SK-N-SH treated with all-trans-retinoic acid at 6 μM for 48 hours (cell line): ENCODE measurements around the gene DGKG.

ENCODE experiments used
- ATAC-seq: fragments of 200-7000 bp; cut with Tn5 transposase; 3 replicates; pipeline ENCODE4 v1.9.1; 2020; ENCODE audit warnings: mild to moderate bottlenecking, moderate library complexity
- ARNTL ChIP-seq: fragments of 450-650 bp; formaldehyde crosslinking; IDR thresholded peaks from 2 replicates; pipeline ENCODE4 v1.5.0; 2020; ENCODE audit warnings: low read depth, mild to moderate bottlenecking, moderate library complexity, borderline replicate concordance
- CREB5 ChIP-seq: fragments of 250-450 bp; sonication (Bioruptor Pico); IDR thresholded peaks from 2 replicates; pipeline ENCODE4 v1.5.1; 2020; ENCODE audit warnings: low read depth, mild to moderate bottlenecking, moderate library complexity
- CSDC2 ChIP-seq: fragments of 250-450 bp; sonication (Bioruptor Pico); IDR thresholded peaks from 2 replicates; pipeline ENCODE4 v1.5.0; 2020; ENCODE audit warnings: mild to moderate bottlenecking, moderate library complexity
- CSRNP3 ChIP-seq: fragments of 250-450 bp; sonication (Bioruptor Pico); IDR thresholded peaks from 2 replicates; pipeline ENCODE4 v1.5.1; 2021; ENCODE audit warnings: mild to moderate bottlenecking, moderate library complexity
- ESRRG ChIP-seq: fragments of 250-450 bp; sonication (Bioruptor Pico); IDR thresholded peaks from 2 replicates; pipeline ENCODE4 v1.6.1; 2021; ENCODE audit warnings: mild to moderate bottlenecking
- GLIS3 ChIP-seq: fragments of 250-450 bp; sonication (Bioruptor Pico); IDR thresholded peaks from 2 replicates; pipeline ENCODE4 v1.5.0; 2020; ENCODE audit warnings: mild to moderate bottlenecking, moderate library complexity
- ISL1 ChIP-seq: fragments of 250-450 bp; sonication (Bioruptor Pico); IDR thresholded peaks from 2 replicates; pipeline ENCODE4 v2.1.2; 2022; ENCODE audit warnings: mild to moderate bottlenecking, moderate library complexity
- OSR1 ChIP-seq: fragments of 250-450 bp; sonication (Bioruptor Pico); IDR thresholded peaks from 2 replicates; pipeline ENCODE4 v1.8.0; 2022; ENCODE audit warnings: moderate library complexity, mild to moderate bottlenecking, inconsistent platforms
- PATZ1 ChIP-seq: fragments of 250-450 bp; sonication (Bioruptor Pico); IDR thresholded peaks from 2 replicates; pipeline ENCODE4 v1.8.0; 2020; ENCODE audit warnings: mild to moderate bottlenecking, moderate library complexity, borderline replicate concordance
- POU6F1 ChIP-seq: fragments of 250-450 bp; sonication (Bioruptor Pico); IDR thresholded peaks from 2 replicates; pipeline ENCODE4 v1.8.0; 2021; ENCODE audit warnings: low read depth, mild to moderate bottlenecking, moderate library complexity, borderline replicate concordance
- PPARA ChIP-seq: fragments of 250-450 bp; sonication (Bioruptor Pico); IDR thresholded peaks from 2 replicates; pipeline ENCODE4 v1.5.0; 2020; ENCODE audit warnings: mild to moderate bottlenecking, borderline replicate concordance
- SNAI2 ChIP-seq: fragments of 250-450 bp; sonication (Bioruptor Pico); IDR thresholded peaks from 2 replicates; pipeline ENCODE4 v1.5.0; 2020; ENCODE audit warnings: mild to moderate bottlenecking, moderate library complexity
- TCF4 ChIP-seq: fragments of 250-450 bp; sonication (Bioruptor Pico); IDR thresholded peaks from 2 replicates; pipeline ENCODE4 v1.8.0; 2021; ENCODE audit warnings: mild to moderate bottlenecking, moderate library complexity, borderline replicate concordance
- TOX ChIP-seq: fragments of 250-450 bp; sonication (Bioruptor Pico); IDR thresholded peaks from 2 replicates; pipeline ENCODE4 v1.8.0; 2021; ENCODE audit warnings: mild to moderate bottlenecking, moderate library complexity, borderline replicate concordance
- TSHZ2 ChIP-seq: fragments of 250-450 bp; sonication (Bioruptor Pico); IDR thresholded peaks from 2 replicates; pipeline ENCODE4 v1.5.0; 2020; ENCODE audit warnings: mild to moderate bottlenecking, moderate library complexity
- ZC3H10 ChIP-seq: fragments of 250-450 bp; sonication (Bioruptor Pico); IDR thresholded peaks from 2 replicates; pipeline ENCODE4 v1.5.1; 2021; ENCODE audit warnings: mild to moderate bottlenecking, moderate library complexity
- ZFP3 ChIP-seq: fragments of 250-450 bp; sonication (Bioruptor Pico); IDR thresholded peaks from 2 replicates; pipeline ENCODE4 v1.5.0; 2020; ENCODE audit warnings: mild to moderate bottlenecking, moderate library complexity
- ZFP30 ChIP-seq: fragments of 450-650 bp; formaldehyde crosslinking; IDR thresholded peaks from 2 replicates; pipeline ENCODE4 v1.5.0; 2022; ENCODE audit warnings: mild to moderate bottlenecking, moderate library complexity
- ZNF565 ChIP-seq: fragments of 450-650 bp; formaldehyde crosslinking; conservative IDR thresholded peaks from 2 replicates; pipeline ENCODE4 v1.5.0; 2020; ENCODE audit warnings: low read depth, mild to moderate bottlenecking, moderate library complexity
- ZNF70 ChIP-seq: fragments of 450-650 bp; formaldehyde crosslinking; IDR thresholded peaks from 2 replicates; pipeline ENCODE4 v1.5.0; 2020; ENCODE audit warnings: mild to moderate bottlenecking, moderate library complexity
- ZNF8 ChIP-seq: fragments of 450-650 bp; formaldehyde crosslinking; IDR thresholded peaks from 2 replicates; pipeline ENCODE4 v1.5.0; 2020; ENCODE audit warnings: mild to moderate bottlenecking, moderate library complexity

Gene DGKG

GRCh38 chr3:186247821-186248814, 113.9 kb downstream of the DGKG start:
- TF ChIP-seq PPARA (CRISPR knock-in tag), result no peak
- TF ChIP-seq TOX (CRISPR knock-in tag), result no peak
- no peak for TF ChIP-seq ZFP3 (CRISPR knock-in tag)
- TF ChIP-seq CSRNP3 (CRISPR knock-in tag), result no peak
- no peak for TF ChIP-seq ZNF8 (CRISPR knock-in tag)
- no peak for TF ChIP-seq ISL1 (CRISPR knock-in tag)
- ATAC-seq, result no peak

- TF ChIP-seq TSHZ2 (CRISPR knock-in tag), result no peak
- TF ChIP-seq CSDC2 (CRISPR knock-in tag), result no peak
- no peak for TF ChIP-seq ZC3H10
- no peak for TF ChIP-seq ISL1 (CRISPR knock-in tag)
- no peak for TF ChIP-seq ZFP30 (CRISPR knock-in tag)
- no peak for TF ChIP-seq CREB5
- TF ChIP-seq ESRRG (CRISPR knock-in tag), result no peak
- no peak for TF ChIP-seq ZNF8 (CRISPR knock-in tag)
- no peak for TF ChIP-seq SNAI2
- TF ChIP-seq GLIS3 (CRISPR knock-in tag), result no peak
- TF ChIP-seq ZNF70 (CRISPR knock-in tag), result no peak
- TF ChIP-seq POU6F1 (CRISPR knock-in tag), result no peak
- no peak for TF ChIP-seq PPARA (CRISPR knock-in tag)
- no peak for TF ChIP-seq ZNF565 (CRISPR knock-in tag)
- TF ChIP-seq ARNTL (CRISPR knock-in tag), result no peak
- no peak for TF ChIP-seq OSR1 (CRISPR knock-in tag)
- no peak for TF ChIP-seq PATZ1 (CRISPR knock-in tag)
- no peak for TF ChIP-seq TOX (CRISPR knock-in tag)
- no peak for TF ChIP-seq CSRNP3 (CRISPR knock-in tag)
- no peak for TF ChIP-seq TCF4
- TF ChIP-seq, all 23 proteins: peak for 0
- no peak for ATAC-seq
Observed at GRCh38 chr3:186246941-186247340, 115.1 kb downstream of the DGKG start.
